ENCODE results near the gene APOBEC2. TPM values are rescaled to one million over a fixed set of nuclear protein-coding genes. Genes with fewer than 3 reads are reported as not detected.

APOBEC2 gene
- total and polyA plus RNA-seq, 2 of the 4 experiments (the other 2 are of a cell fraction), result not detected

DNA sequence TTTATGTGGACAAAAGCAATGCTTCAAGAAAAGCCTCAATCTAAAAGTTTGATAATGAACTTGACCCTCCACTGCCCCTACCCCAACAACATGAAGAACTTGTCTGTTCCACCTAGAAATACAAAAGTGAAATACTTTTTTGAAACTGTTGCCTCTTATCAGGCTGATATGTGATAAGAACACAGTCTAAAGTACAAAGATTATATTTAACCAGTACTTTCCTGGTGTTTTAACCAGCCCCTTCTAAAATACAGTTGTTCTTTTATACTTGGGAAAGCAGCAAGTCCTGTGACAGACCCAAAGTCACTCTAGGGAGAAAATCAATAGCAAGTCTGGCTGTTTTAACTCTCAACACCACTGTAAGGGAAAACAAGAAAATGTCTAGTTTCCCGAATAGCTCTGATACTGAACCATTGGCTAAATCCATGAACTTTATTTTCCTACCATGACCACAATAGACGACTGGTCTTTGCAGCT is 12.6 kb downstream of the APOBEC2 start:
- Histone ChIP-seq H3K4ac (ENCODE audit: low read depth, low read length) (no peak overlapping the region), H3K23ac (ENCODE audit: low read depth, low read length) (no peak overlapping the region), H2BK5ac (ENCODE audit: low read depth, low read length, poor library complexity, severe bottlenecking) (no peak overlapping the region), H3K27me3 (ENCODE audit: control insufficient read depth, insufficient read depth, low read length) (no peaks in the 10 kb centered on the region), H3K9me3 (ENCODE audit: control insufficient read depth, insufficient read depth, low read length) (no peaks in the 10 kb centered on the region), H2AK9ac (replicated peaks; ENCODE audit: low read depth, low read length, poor library complexity) (no peak overlapping the region), H2BK20ac (ENCODE audit: low read depth, low read length) (no peak overlapping the region), H2AK5ac (ENCODE audit: low read depth, low read length) (no peak overlapping the region), H3K4me1 (ENCODE audit: control insufficient read depth, insufficient read depth, low read length) (no peaks in the 10 kb centered on the region), H4K20me1 (ENCODE audit: insufficient read depth, low read length) (no peaks in the 10 kb centered on the region), H3K27ac (ENCODE audit: insufficient read depth, low read length) (no peak overlapping the region), H3K9ac (ENCODE audit: low read depth, low read length) (no peak overlapping the region), H4K8ac (ENCODE audit: low read depth in 2 of 2, low read length in 2 of 2) (no peak overlapping the region), H3K36me3 (ENCODE audit: control insufficient read depth, insufficient read depth, low read length) (no peaks in the 10 kb centered on the region; the same call in 1 of the 2 replicates), H4K5ac (ENCODE audit: low read depth, low read length) (no peak overlapping the region), H2AFZ (replicated peaks; ENCODE audit: low read length, poor library complexity) (no peak overlapping the region), H3K4me2 (ENCODE audit: low read depth, low read length) (no peak overlapping the region), H2BK15ac (ENCODE audit: low read depth, low read length) (no peak overlapping the region), H2BK120ac (ENCODE audit: low read depth, low read length) (no peak overlapping the region), H3K79me1 (ENCODE audit: low read depth in 1 of 2, low read length in 2 of 2) (peaks cover 0 to 2% of the 10 kb centered on the region in 2 experiments; a peak in 1 of 4 replicates), H3K14ac (replicated peaks; ENCODE audit: low read depth, low read length) (no peak overlapping the region), H3K4me3 (ENCODE audit: insufficient read depth, low read depth, low read length) (no peak overlapping the region), H3K56ac (ENCODE audit: extremely low read depth, insufficient read depth, low read length) (no peak overlapping the region), H3K18ac (ENCODE audit: low read depth, low read length) (no peak overlapping the region), H3K9me1 (ENCODE audit: insufficient read depth, low read length) (no peaks in the 10 kb centered on the region), H4K91ac (ENCODE audit: insufficient read depth, low read depth, low read length) (no peak overlapping the region)
- ChIA-PET POLR2A (ENCODE audit: unreplicated experiment) (interaction anchor here (0.6 kb wide), 1 partner anchor 58 kb away, joined by 3 read pairs; no protein-coding TSS in a partner anchor), CTCF (interaction anchor here (0.5 to 0.6 kb wide), 2 partner anchors 202 to 412 kb away, joined by 3 to 4 read pairs; no protein-coding TSS in a partner anchor)
- BruUV-seq (replicated peaks), result no TSS peak
- TF ChIP-seq MAZ (IDR thresholded peaks at IDR 0.05; ENCODE audit: borderline replicate concordance, low read depth, low read length) (no peak), POLR2A (IDR thresholded peaks at IDR 0.05; ENCODE audit: low read depth, low read length) (no peak), SMC3 (IDR thresholded peaks at IDR 0.05; ENCODE audit: low read depth, low read length) (no peak), RFX5 (IDR thresholded peaks at IDR 0.05; ENCODE audit: low read depth, low read length) (no peak), FOS (IDR thresholded peaks at IDR 0.05; ENCODE audit: low read depth, low read length) (no peak), CHD1 (IDR thresholded peaks at IDR 0.05; ENCODE audit: low read depth, low read length) (no peak), BHLHE40 (IDR thresholded peaks at IDR 0.05; ENCODE audit: low read depth, low read length) (no peak), CEBPB (IDR thresholded peaks at IDR 0.05; ENCODE audit: low read depth, low read length) (no peak), RAD21 (IDR thresholded peaks at IDR 0.05; ENCODE audit: low read length) (no peak), NFE2L2 (IDR thresholded peaks at IDR 0.05; ENCODE audit: low read depth, low read length) (no peak)
- TF ChIP-seq, protein P1, sequence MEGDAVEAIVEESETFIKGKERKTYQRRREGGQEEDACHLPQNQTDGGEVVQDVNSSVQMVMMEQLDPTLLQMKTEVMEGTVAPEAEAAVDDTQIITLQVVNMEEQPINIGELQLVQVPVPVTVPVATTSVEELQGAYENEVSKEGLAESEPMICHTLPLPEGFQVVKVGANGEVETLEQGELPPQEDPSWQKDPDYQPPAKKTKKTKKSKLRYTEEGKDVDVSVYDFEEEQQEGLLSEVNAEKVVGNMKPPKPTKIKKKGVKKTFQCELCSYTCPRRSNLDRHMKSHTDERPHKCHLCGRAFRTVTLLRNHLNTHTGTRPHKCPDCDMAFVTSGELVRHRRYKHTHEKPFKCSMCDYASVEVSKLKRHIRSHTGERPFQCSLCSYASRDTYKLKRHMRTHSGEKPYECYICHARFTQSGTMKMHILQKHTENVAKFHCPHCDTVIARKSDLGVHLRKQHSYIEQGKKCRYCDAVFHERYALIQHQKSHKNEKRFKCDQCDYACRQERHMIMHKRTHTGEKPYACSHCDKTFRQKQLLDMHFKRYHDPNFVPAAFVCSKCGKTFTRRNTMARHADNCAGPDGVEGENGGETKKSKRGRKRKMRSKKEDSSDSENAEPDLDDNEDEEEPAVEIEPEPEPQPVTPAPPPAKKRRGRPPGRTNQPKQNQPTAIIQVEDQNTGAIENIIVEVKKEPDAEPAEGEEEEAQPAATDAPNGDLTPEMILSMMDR (conservative IDR thresholded peaks at IDR 0.05; ENCODE audit: low read depth, low read length), result no peak
- dilution Hi-C loops (cut with HindIII; ENCODE audit: low sequenced_read_pairs, unreplicated experiment) (no loop called here), intact Hi-C loops (cut with micrococcal nuclease) (loop anchor here (1.0 to 10.0 kb wide), 6 partner anchors 37 to 1721 kb away; no protein-coding TSS in a partner anchor), in situ Hi-C loops (cut with MboI; ENCODE audit: low sequenced_read_pairs) (no loop called here)
- no peak for DNase-seq
- no CpG with 5 or more reads among the region's 2 CpGs for WGBS, 2 experiments (ENCODE audit: extremely low coverage in 2 of 2, insufficient read length in 1 of 2)
- ATAC-seq (ENCODE audit: low read depth), result no peak
